NCI-H82 treated with DMSO at 0.1 percent for 48 hours (cell line): ENCODE measurements around the gene ADIRF.
"Not testable (repeated sequence)": the region's sequence is repeated elsewhere in the genome, so short reads cannot be mapped to it uniquely, and the experiment has no call there.

Experiments
- DNase-seq: peaks from one replicate; lab custom pipeline; 2025; ENCODE audit not compliant: unreplicated experiment; lab: John Stamatoyannopoulos, UW

Gene ADIRF

GRCh38 chr10:86968271-86968993 lies at the start of gene ADIRF:
ADIRF (plus strand) TSS chr10:86968482; CDS start chr10:86968545, 63 bp downstream.
- DNase-seq, result no peak

GRCh38 chr10:86922553-86922961 lies 45.7 kb upstream of the ADIRF start:
- DNase-seq, result no peak

- no peak for DNase-seq
Observed at GRCh38 chr10:86929468-86930380, 38.6 kb upstream of the ADIRF start.

GRCh38 chr10:86931872-86932271 lies 36.4 kb upstream of the ADIRF start:
- DNase-seq, result no peak

- no peak for DNase-seq
Observed at GRCh38 chr10:86932674-86933073, 35.6 kb upstream of the ADIRF start.

- not testable (repeated sequence) for DNase-seq
Observed at GRCh38 chr10:86934162-86934711, 34.0 kb upstream of the ADIRF start.

GRCh38 chr10:86936661-86937501 lies 31.4 kb upstream of the ADIRF start:
- DNase-seq, result no peak

GRCh38 chr10:86937502-86938154 lies 30.7 kb upstream of the ADIRF start:
- DNase-seq, result no peak

GRCh38 chr10:86938260-86938659 lies 30.0 kb upstream of the ADIRF start:
- DNase-seq, result no peak

- DNase-seq, result not testable (repeated sequence)
Observed at GRCh38 chr10:86940076-86940475, 28.2 kb upstream of the ADIRF start.

GRCh38 chr10:86940677-86941076 lies 27.6 kb upstream of the ADIRF start:
- no peak for DNase-seq

- no peak for DNase-seq
Observed at GRCh38 chr10:86941426-86941825, 26.9 kb upstream of the ADIRF start.

GRCh38 chr10:86941991-86942421 lies 26.3 kb upstream of the ADIRF start:
- no peak for DNase-seq

GRCh38 chr10:86942441-86943315 lies 25.6 kb upstream of the ADIRF start:
- no peak for DNase-seq

- DNase-seq, result no peak
Observed at GRCh38 chr10:86943316-86944030, 24.8 kb upstream of the ADIRF start.

GRCh38 chr10:86944031-86944419 lies 24.3 kb upstream of the ADIRF start:
- no peak for DNase-seq

GRCh38 chr10:86944471-86944870 lies 23.8 kb upstream of the ADIRF start:
- DNase-seq, result no peak

- no peak for DNase-seq
Observed at GRCh38 chr10:86944907-86945306, 23.4 kb upstream of the ADIRF start.
